Activated CD4-positive, alpha-beta T cell treated with anti-CD3 and anti-CD28 coated beads for 24 hours (primary cell): ENCODE measurements around the gene IL1RAPL1.
"Not testable (repeated sequence)": the region's sequence is repeated elsewhere in the genome, so short reads cannot be mapped to it uniquely, and the experiment has no call there.

Source experiments
- DNase-seq, 2 donors: peaks; one replicate each; pipeline ENCODE4 v3.0.0-alpha.2; 2020; ENCODE audit warnings: low read depth in 2 of 2

Gene IL1RAPL1

GRCh38 chrX:28626515-28626914 is 39.3 kb downstream of the IL1RAPL1 start:
- no peak for DNase-seq

- no peak for DNase-seq
Observed at GRCh38 chrX:28628120-28628519, 40.9 kb downstream of the IL1RAPL1 start.

GRCh38 chrX:28638775-28639174 is 51.5 kb downstream of the IL1RAPL1 start:
- no peak for DNase-seq

GRCh38 chrX:28639451-28639850 is 52.2 kb downstream of the IL1RAPL1 start:
- DNase-seq: no peak

GRCh38 chrX:28649541-28649940 is 62.3 kb downstream of the IL1RAPL1 start:
- no peak for DNase-seq

GRCh38 chrX:28651186-28651585 is 63.9 kb downstream of the IL1RAPL1 start:
- no peak for DNase-seq

- DNase-seq: no peak
Observed at GRCh38 chrX:28659269-28659668, 72.0 kb downstream of the IL1RAPL1 start.

GRCh38 chrX:28665778-28666177 is 78.5 kb downstream of the IL1RAPL1 start:
- no peak for DNase-seq

GRCh38 chrX:28668303-28668702 is 81.1 kb downstream of the IL1RAPL1 start:
- no peak for DNase-seq

- no peak for DNase-seq
Observed at GRCh38 chrX:28668957-28669356, 81.7 kb downstream of the IL1RAPL1 start.

- DNase-seq: no peak
Observed at GRCh38 chrX:28670074-28670473, 82.8 kb downstream of the IL1RAPL1 start.

GRCh38 chrX:28675173-28675572 is 87.9 kb downstream of the IL1RAPL1 start:
- DNase-seq: no peak

- DNase-seq: no peak
Observed at GRCh38 chrX:28693101-28693500, 105.9 kb downstream of the IL1RAPL1 start.

GRCh38 chrX:28697732-28698131 is 110.5 kb downstream of the IL1RAPL1 start:
- DNase-seq: no peak

- DNase-seq: no peak
Observed at GRCh38 chrX:28701222-28701621, 114.0 kb downstream of the IL1RAPL1 start.

GRCh38 chrX:28706964-28707363 is 119.7 kb downstream of the IL1RAPL1 start:
- no peak for DNase-seq

- no peak for DNase-seq
Observed at GRCh38 chrX:28709421-28709820, 122.2 kb downstream of the IL1RAPL1 start.

- no peak for DNase-seq
Observed at GRCh38 chrX:28717864-28718263, 130.6 kb downstream of the IL1RAPL1 start.

- DNase-seq: no peak
Observed at GRCh38 chrX:28718450-28718849, 131.2 kb downstream of the IL1RAPL1 start.

- no peak for DNase-seq
Observed at GRCh38 chrX:28719620-28720019, 132.4 kb downstream of the IL1RAPL1 start.

- no peak for DNase-seq
Observed at GRCh38 chrX:28752330-28752729, 165.1 kb downstream of the IL1RAPL1 start.

GRCh38 chrX:28756175-28756574 is 168.9 kb downstream of the IL1RAPL1 start:
- no peak for DNase-seq

- DNase-seq: no peak
Observed at GRCh38 chrX:28756647-28757046, 169.4 kb downstream of the IL1RAPL1 start.

- no peak for DNase-seq
Observed at GRCh38 chrX:28757290-28757689, 170.0 kb downstream of the IL1RAPL1 start.

- DNase-seq: not testable (repeated sequence)
Observed at GRCh38 chrX:28766561-28766960, 179.3 kb downstream of the IL1RAPL1 start.
